GM19328 (cell line): ENCODE results near the gene RBKS.
A peak's percentile ranks its signal among the peaks of the same experiment; 100 is the strongest.
"Not testable (repeated sequence)": the region's sequence is repeated elsewhere in the genome, so short reads cannot be mapped to it uniquely, and the experiment has no call there.

Source experiments
- ATAC-seq: cut with Tn5 transposase; IDR thresholded peaks from one replicate; pipeline ENCODE4 v1.9.1; 2021; ENCODE audit warnings: mild to moderate bottlenecking, moderate library complexity; ENCODE audit not compliant: unreplicated experiment

RBKS gene

GRCh38 chr2:27907547-27907946 lies 17.4 kb upstream of the RBKS start:
- ATAC-seq = no peak

- ATAC-seq = no peak
These were observed 15.9 kb upstream of the RBKS start for GRCh38 chr2:27906074-27906473.

GRCh38 chr2:27904405-27904665 lies 14.1 kb upstream of the RBKS start:
- no peak for ATAC-seq

- no peak for ATAC-seq
These were observed 13.6 kb upstream of the RBKS start for GRCh38 chr2:27903649-27904404.

- no peak for ATAC-seq
These were observed 12.8 kb upstream of the RBKS start for GRCh38 chr2:27903018-27903417.

GRCh38 chr2:27902098-27902497 lies 11.9 kb upstream of the RBKS start:
- no peak for ATAC-seq

- ATAC-seq = no peak
These were observed 11.0 kb upstream of the RBKS start for GRCh38 chr2:27901234-27901633.

- no peak for ATAC-seq
These were observed 7.5 kb upstream of the RBKS start for GRCh38 chr2:27897717-27898116.

GRCh38 chr2:27893006-27893405 lies 2.8 kb upstream of the RBKS start:
- no peak for ATAC-seq

- no peak for ATAC-seq
These were observed 1.5 kb upstream of the RBKS start for GRCh38 chr2:27891673-27892105.

GRCh38 chr2:27890924-27891672 lies 911 bp upstream of the RBKS start:
- ATAC-seq = peak; percentile 14

- peak; percentile 11 for ATAC-seq
These were observed 427 bp downstream of the RBKS start for GRCh38 chr2:27889774-27890145.

GRCh38 chr2:27888790-27889189 lies 1.4 kb downstream of the RBKS start:
- no peak for ATAC-seq

- no peak for ATAC-seq
These were observed 2.4 kb downstream of the RBKS start for GRCh38 chr2:27887830-27888229.

- no peak for ATAC-seq
These were observed 3.1 kb downstream of the RBKS start for GRCh38 chr2:27887111-27887510.

GRCh38 chr2:27886322-27886721 lies 3.9 kb downstream of the RBKS start:
- ATAC-seq = no peak

- no peak for ATAC-seq
These were observed 4.5 kb downstream of the RBKS start for GRCh38 chr2:27885661-27886060.

- ATAC-seq = no peak
These were observed 5.0 kb downstream of the RBKS start for GRCh38 chr2:27885234-27885633.

GRCh38 chr2:27884601-27885000 lies 5.6 kb downstream of the RBKS start:
- no peak for ATAC-seq

- ATAC-seq = not testable (repeated sequence)
These were observed 7.6 kb downstream of the RBKS start for GRCh38 chr2:27882584-27882922.

GRCh38 chr2:27881815-27882583 lies 8.2 kb downstream of the RBKS start:
- not testable (repeated sequence) for ATAC-seq

GRCh38 chr2:27878825-27879224 lies 11.4 kb downstream of the RBKS start:
- ATAC-seq = no peak
